ENCODE data around the gene TRIM62.

GRCh38 chr1:33190701-33191100 lies 8.9 kb upstream of the TRIM62 start:
- TF ChIP-seq CTCF (IDR thresholded peaks at IDR 0.05) (no peak), EP300 (IDR thresholded peaks at IDR 0.05) (no peak), POLR2AphosphoS5 (IDR thresholded peaks at IDR 0.05) (no peak), POLR2A (IDR thresholded peaks at IDR 0.05) (no peak)

Measured in suprapubic skin (tissue), 4 donors.